Suprapubic skin (tissue), 4 donors: ENCODE data around the gene PRXL2A.

Experiments used
- CTCF ChIP-seq, 2 donors: fragments of 200-600 bp in 1 of 2; fragments of 450-650 bp in 1 of 2; sonication (generic) in 1 of 2; IDR thresholded peaks; one replicate each; pipeline ENCODE4 v1.5.1; 2016 to 2019; ENCODE audit warnings: antibody characterized with exemption in 2 of 2, mild to moderate bottlenecking in 1 of 2, moderate library complexity in 1 of 2
- POLR2A ChIP-seq, 2 donors: fragments of 450-650 bp; IDR thresholded peaks; one replicate each; pipeline ENCODE4 v1.6.1; 2017; ENCODE audit warnings: antibody characterized with exemption in 2 of 2, mild to moderate bottlenecking in 2 of 2, moderate library complexity in 2 of 2
- POLR2AphosphoS5 ChIP-seq, 3 donors: sonication (generic); formaldehyde crosslinking; IDR thresholded peaks; one replicate each; pipeline ENCODE4 v1.6.1; 2017; ENCODE audit warnings: antibody characterized with exemption in 3 of 3

GRCh38 chr10:80473692-80474596 is 65.6 kb downstream of the PRXL2A start:
- TF ChIP-seq CTCF (IDR thresholded peaks at IDR 0.05) (no peak), POLR2A (IDR thresholded peaks at IDR 0.05) (no peak), POLR2AphosphoS5 (IDR thresholded peaks at IDR 0.05) (no peak)
